ENCODE results near the gene MGP.
A peak's percentile ranks its signal among the peaks of the same experiment; 100 is the strongest.

The MGP gene

GRCh38 chr12:14885718-14886221, at the start of gene MGP:
MGP (minus strand) TSS chr12:14885854; CDS start chr12:14885791, 63 bp downstream.
- no peak for DNase-seq (ENCODE audit: low read depth in 2 of 2)

GRCh38 chr12:14935031-14935430, 49.4 kb upstream of the MGP start:
- DNase-seq (ENCODE audit: low read depth in 2 of 2) = no peak

- DNase-seq (ENCODE audit: low read depth in 2 of 2) = no peak
Observed at GRCh38 chr12:14934511-14934910, 48.9 kb upstream of the MGP start.

GRCh38 chr12:14931791-14932560, 46.3 kb upstream of the MGP start:
- DNase-seq (ENCODE audit: low read depth in 2 of 2) = no peak

- no peak for DNase-seq (ENCODE audit: low read depth in 2 of 2)
Observed at GRCh38 chr12:14931359-14931758, 45.7 kb upstream of the MGP start.

GRCh38 chr12:14930299-14930698, 44.6 kb upstream of the MGP start:
- DNase-seq (ENCODE audit: low read depth in 2 of 2) = no peak

GRCh38 chr12:14928931-14929330, 43.3 kb upstream of the MGP start:
- DNase-seq (ENCODE audit: low read depth in 2 of 2) = no peak

GRCh38 chr12:14927267-14927666, 41.6 kb upstream of the MGP start:
- no peak for DNase-seq (ENCODE audit: low read depth in 2 of 2)

GRCh38 chr12:14924541-14924940, 38.9 kb upstream of the MGP start:
- no peak for DNase-seq (ENCODE audit: low read depth in 2 of 2)

GRCh38 chr12:14923944-14924343, 38.3 kb upstream of the MGP start:
- DNase-seq (ENCODE audit: low read depth in 2 of 2) = no peak

GRCh38 chr12:14921218-14921617, 35.6 kb upstream of the MGP start:
- no peak for DNase-seq (ENCODE audit: low read depth in 2 of 2)

GRCh38 chr12:14920475-14921126, 34.9 kb upstream of the MGP start:
- no peak for DNase-seq (ENCODE audit: low read depth in 2 of 2)

GRCh38 chr12:14919455-14919854, 33.8 kb upstream of the MGP start:
- DNase-seq (ENCODE audit: low read depth in 2 of 2) = no peak

- DNase-seq (ENCODE audit: low read depth in 2 of 2) = no peak
Observed at GRCh38 chr12:14915736-14916135, 30.1 kb upstream of the MGP start.

- no peak for DNase-seq (ENCODE audit: low read depth in 2 of 2)
Observed at GRCh38 chr12:14913381-14913781, 27.7 kb upstream of the MGP start.

- no peak for DNase-seq (ENCODE audit: low read depth in 2 of 2)
Observed at GRCh38 chr12:14911131-14911530, 25.5 kb upstream of the MGP start.

- DNase-seq (ENCODE audit: low read depth in 2 of 2) = peak in 1 of 2 donors; percentile 27
Observed at GRCh38 chr12:14910090-14910915, 24.6 kb upstream of the MGP start.

- DNase-seq (ENCODE audit: low read depth in 2 of 2) = no peak
Observed at GRCh38 chr12:14907953-14908352, 22.3 kb upstream of the MGP start.

- no peak for DNase-seq (ENCODE audit: low read depth in 2 of 2)
Observed at GRCh38 chr12:14906114-14906513, 20.5 kb upstream of the MGP start.

GRCh38 chr12:14905269-14906004, 19.8 kb upstream of the MGP start:
- DNase-seq (ENCODE audit: low read depth in 2 of 2) = no peak

GRCh38 chr12:14904854-14905253, 19.2 kb upstream of the MGP start:
- no peak for DNase-seq (ENCODE audit: low read depth in 2 of 2)
